ENCODE measurements around the gene BTF3. TPM values are rescaled to one million over a fixed set of nuclear protein-coding genes. Genes with fewer than 3 reads are reported as not detected.
"Not testable (repeated sequence)": the region's sequence is repeated elsewhere in the genome, so short reads cannot be mapped to it uniquely, and the experiment has no call there.

BTF3 gene
- polyA plus RNA-seq, 3 donors: 486 to 559 (median 512) TPM

DNA sequence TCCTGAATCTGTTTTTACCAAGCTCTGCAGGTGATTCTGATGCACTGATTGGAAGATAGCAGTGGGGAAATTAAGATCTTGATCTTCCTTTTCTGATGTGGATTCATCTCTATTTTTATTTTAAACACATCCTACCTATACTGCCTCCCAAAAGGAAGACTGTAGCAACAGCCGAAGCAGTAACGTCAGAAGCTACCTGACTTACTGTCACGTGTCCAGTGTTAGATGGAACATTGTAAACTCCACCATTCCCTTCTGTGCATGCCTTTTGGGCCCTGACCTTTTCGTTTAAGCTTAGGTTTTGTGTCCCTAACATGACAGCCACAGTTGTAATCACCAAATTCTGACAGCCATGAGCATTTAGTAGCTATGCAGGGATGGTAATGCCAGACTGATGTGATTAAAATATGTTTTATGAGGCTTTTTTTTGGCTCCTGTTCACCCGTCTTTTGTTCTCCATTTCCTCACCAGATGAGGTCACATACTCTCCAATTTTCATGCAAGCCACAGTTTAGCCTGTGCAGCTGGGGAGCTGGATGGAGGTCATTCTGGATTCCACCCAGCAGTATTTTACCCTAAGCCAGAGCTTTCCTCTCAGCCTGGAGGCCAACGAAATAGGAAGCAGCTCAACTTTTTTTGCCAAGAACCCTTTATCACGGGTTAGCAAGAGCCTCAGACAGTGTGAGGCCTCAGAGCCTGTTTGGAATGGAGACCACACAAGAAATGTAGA lies 34.1 kb upstream of the BTF3 start:
- H3K36me3 ChIP-seq (replicated peaks in 1 of 2; ENCODE audit: control insufficient read depth in 1 of 2, insufficient read depth in 2 of 2, low read length in 2 of 2): no peaks in the 10 kb centered on the region
- no peak overlapping the region for H3K4me2 ChIP-seq (replicated peaks; ENCODE audit: extremely low read depth, low read length, poor library complexity, severe bottlenecking)
- H3K79me2 ChIP-seq (ENCODE audit: insufficient read depth, low read length): no peaks in the 10 kb centered on the region
- no peak overlapping the region for H3K9ac ChIP-seq (ENCODE audit: insufficient read depth, low read length, poor library complexity, severe bottlenecking)
- no peak overlapping the region for H2AFZ ChIP-seq (ENCODE audit: insufficient read depth, low read depth, low read length, poor library complexity, severe bottlenecking)
- no peak overlapping the region for H3K4me3 ChIP-seq (replicated peaks in 1 of 3; ENCODE audit: low read depth in 2 of 3, low read length in 3 of 3)
- no peaks in the 10 kb centered on the region for H3K4me1 ChIP-seq (ENCODE audit: control insufficient read depth in 1 of 2, insufficient read depth in 2 of 2, low read length in 2 of 2)
- H3K27ac Mint-ChIP-seq: peak overlapping the region in 1 of 7 donors; percentile 32
- H3K36me3 Mint-ChIP-seq: no peaks in the 10 kb centered on the region
- no peak overlapping the region for H3K27ac ChIP-seq (ENCODE audit: low read depth in 1 of 2, low read length in 2 of 2)
- H3K4me3 Mint-ChIP-seq: peak overlapping the region in 1 of 2 donors; percentile 13
- no peaks in the 10 kb centered on the region for H3K4me1 Mint-ChIP-seq
- H3K27me3 Mint-ChIP-seq (ENCODE audit: low read depth in 3 of 3): peaks cover 31 to 58% (median 36%) of the 10 kb centered on the region in 3 donors
- H3K9me3 Mint-ChIP-seq: peaks cover 0 to 8% (median 3%) of the 10 kb centered on the region in 7 donors
- TF ChIP-seq, protein P1, sequence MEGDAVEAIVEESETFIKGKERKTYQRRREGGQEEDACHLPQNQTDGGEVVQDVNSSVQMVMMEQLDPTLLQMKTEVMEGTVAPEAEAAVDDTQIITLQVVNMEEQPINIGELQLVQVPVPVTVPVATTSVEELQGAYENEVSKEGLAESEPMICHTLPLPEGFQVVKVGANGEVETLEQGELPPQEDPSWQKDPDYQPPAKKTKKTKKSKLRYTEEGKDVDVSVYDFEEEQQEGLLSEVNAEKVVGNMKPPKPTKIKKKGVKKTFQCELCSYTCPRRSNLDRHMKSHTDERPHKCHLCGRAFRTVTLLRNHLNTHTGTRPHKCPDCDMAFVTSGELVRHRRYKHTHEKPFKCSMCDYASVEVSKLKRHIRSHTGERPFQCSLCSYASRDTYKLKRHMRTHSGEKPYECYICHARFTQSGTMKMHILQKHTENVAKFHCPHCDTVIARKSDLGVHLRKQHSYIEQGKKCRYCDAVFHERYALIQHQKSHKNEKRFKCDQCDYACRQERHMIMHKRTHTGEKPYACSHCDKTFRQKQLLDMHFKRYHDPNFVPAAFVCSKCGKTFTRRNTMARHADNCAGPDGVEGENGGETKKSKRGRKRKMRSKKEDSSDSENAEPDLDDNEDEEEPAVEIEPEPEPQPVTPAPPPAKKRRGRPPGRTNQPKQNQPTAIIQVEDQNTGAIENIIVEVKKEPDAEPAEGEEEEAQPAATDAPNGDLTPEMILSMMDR (IDR thresholded peaks at IDR 0.05): no peak
- no peak for DNase-seq
- 48% methylated on average over 2 of the region's 7 CpGs for WGBS (ENCODE audit: insufficient coverage)
- intact Hi-C loops (cut with micrococcal nuclease): no loop called here
- H3K27me3 ChIP-seq (ENCODE audit: control insufficient read depth in 2 of 2, insufficient read depth in 2 of 2, low read length in 2 of 2): peaks cover 29 to 38% of the 10 kb centered on the region in 2 donors
- H4K20me1 ChIP-seq (ENCODE audit: insufficient read depth, low read length): no peaks in the 10 kb centered on the region
- H3K9me3 ChIP-seq (replicated peaks in 1 of 2; ENCODE audit: control insufficient read depth in 1 of 2, insufficient read depth in 1 of 2, low read length in 2 of 2): no peaks in the 10 kb centered on the region

DNA sequence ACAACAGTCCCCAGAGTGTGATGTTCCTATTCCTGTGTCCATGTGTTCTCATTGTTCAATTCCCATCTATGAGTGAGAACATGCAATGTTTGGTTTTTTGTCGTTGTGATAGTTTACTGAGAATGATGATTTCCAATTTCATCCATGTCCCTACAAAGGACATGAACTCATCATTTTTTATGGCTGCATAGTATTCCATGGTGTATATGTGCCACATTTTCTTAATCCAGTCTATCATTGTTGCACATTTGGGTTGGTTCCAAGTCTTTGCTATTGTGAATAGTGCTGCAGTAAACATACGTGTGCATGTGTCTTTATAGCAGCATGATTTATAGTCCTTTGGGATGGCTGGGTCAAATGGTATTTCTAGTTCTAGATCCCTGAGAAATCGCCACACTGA lies 29.6 kb upstream of the BTF3 start:
- peaks cover 19 to 30% of the 10 kb centered on the region in 2 donors for H3K27me3 ChIP-seq (ENCODE audit: control insufficient read depth in 2 of 2, insufficient read depth in 2 of 2, low read length in 2 of 2)
- H3K27ac ChIP-seq (ENCODE audit: low read depth in 1 of 2, low read length in 2 of 2); H3K36me3 ChIP-seq (replicated peaks in 1 of 2; ENCODE audit: control insufficient read depth in 1 of 2, insufficient read depth in 2 of 2, low read length in 2 of 2); H3K4me3 Mint-ChIP-seq; H3K36me3 Mint-ChIP-seq; H3K79me2 ChIP-seq (ENCODE audit: insufficient read depth, low read length); H3K4me2 ChIP-seq (replicated peaks; ENCODE audit: extremely low read depth, low read length, poor library complexity, severe bottlenecking); H3K9me3 ChIP-seq (replicated peaks in 1 of 2; ENCODE audit: control insufficient read depth in 1 of 2, insufficient read depth in 1 of 2, low read length in 2 of 2); H3K4me3 ChIP-seq (replicated peaks in 1 of 3; ENCODE audit: low read depth in 2 of 3, low read length in 3 of 3); H2AFZ ChIP-seq (ENCODE audit: insufficient read depth, low read depth, low read length, poor library complexity, severe bottlenecking); H3K4me1 ChIP-seq (ENCODE audit: control insufficient read depth in 1 of 2, insufficient read depth in 2 of 2, low read length in 2 of 2); DNase-seq; intact Hi-C loops (cut with micrococcal nuclease); H3K9ac ChIP-seq (ENCODE audit: insufficient read depth, low read length, poor library complexity, severe bottlenecking); H3K4me1 Mint-ChIP-seq; H3K9me3 Mint-ChIP-seq; H3K27ac Mint-ChIP-seq; H4K20me1 ChIP-seq (ENCODE audit: insufficient read depth, low read length): not testable (repeated sequence)
- no CpG with 5 or more reads among the region's 3 CpGs for WGBS (ENCODE audit: insufficient coverage)
- H3K27me3 Mint-ChIP-seq (ENCODE audit: low read depth in 3 of 3): peaks cover 20 to 51% (median 28%) of the 10 kb centered on the region in 3 donors

Measured in CD14-positive monocyte (primary cell).